Tibial artery (tissue), 4 donors: ENCODE results near the gene ZC3H12C.

Experiments used
- DNase-seq, 2 donors: peaks; one replicate each; pipeline ENCODE4 v3.0.0-alpha.2; 2019
- H3K27ac ChIP-seq, 2 donors: fragments of 200-600 bp; sonication (generic) in 1 of 2; 1 replicate in 1 of 2; 2 replicates in 1 of 2; pipeline ENCODE4 v1.5.1; 2018 to 2019; ENCODE audit warnings: mild to moderate bottlenecking in 1 of 2
- H3K27me3 ChIP-seq, 2 donors: fragments of 200-600 bp; sonication (generic) in 1 of 2; one replicate each; pipeline versions ENCODE4 v1.5.1 to v1.6.0; 2016 to 2019
- H3K36me3 ChIP-seq, 3 donors: fragments of 200-600 bp; sonication (generic) in 2 of 3; one replicate each; pipeline ENCODE4 v1.5.1; 2016 to 2019; ENCODE audit warnings: mild to moderate bottlenecking in 2 of 3
- H3K4me1 ChIP-seq, 4 donors: fragments of 200-600 bp; sonication (generic) in 2 of 4; 1 replicate in 3 of 4; 2 replicates in 1 of 4; pipeline ENCODE4 v1.5.1; 2016 to 2019
- H3K4me3 ChIP-seq, 2 donors: fragments of 200-600 bp; sonication (generic) in 1 of 2; 1 replicate in 1 of 2; 2 replicates in 1 of 2; pipeline ENCODE4 v1.5.1; 2018 to 2019; ENCODE audit warnings: mild to moderate bottlenecking in 2 of 2
- H3K9me3 ChIP-seq, 3 donors: fragments of 200-600 bp; sonication (generic) in 1 of 3; one replicate each; pipeline ENCODE4 v1.5.1; 2016 to 2019
- intact Hi-C: fragments of 100-400 bp; cut with DNase I; formaldehyde crosslinking; loops from one replicate; pipeline ENCODE4 v1.15.0; 2023; ENCODE audit warnings: low total_unique reads
- TF ChIP-seq, protein P1 (sequence below), 2 experiments: fragments of 200-600 bp in 1 of 2; fragments of 450-650 bp in 1 of 2; IDR thresholded peaks; one replicate each; pipeline ENCODE4 v1.5.1; 2017 to 2019; ENCODE audit warnings: antibody characterized with exemption in 2 of 2, mild to moderate bottlenecking in 1 of 2, moderate library complexity in 1 of 2

The ZC3H12C gene

DNA sequence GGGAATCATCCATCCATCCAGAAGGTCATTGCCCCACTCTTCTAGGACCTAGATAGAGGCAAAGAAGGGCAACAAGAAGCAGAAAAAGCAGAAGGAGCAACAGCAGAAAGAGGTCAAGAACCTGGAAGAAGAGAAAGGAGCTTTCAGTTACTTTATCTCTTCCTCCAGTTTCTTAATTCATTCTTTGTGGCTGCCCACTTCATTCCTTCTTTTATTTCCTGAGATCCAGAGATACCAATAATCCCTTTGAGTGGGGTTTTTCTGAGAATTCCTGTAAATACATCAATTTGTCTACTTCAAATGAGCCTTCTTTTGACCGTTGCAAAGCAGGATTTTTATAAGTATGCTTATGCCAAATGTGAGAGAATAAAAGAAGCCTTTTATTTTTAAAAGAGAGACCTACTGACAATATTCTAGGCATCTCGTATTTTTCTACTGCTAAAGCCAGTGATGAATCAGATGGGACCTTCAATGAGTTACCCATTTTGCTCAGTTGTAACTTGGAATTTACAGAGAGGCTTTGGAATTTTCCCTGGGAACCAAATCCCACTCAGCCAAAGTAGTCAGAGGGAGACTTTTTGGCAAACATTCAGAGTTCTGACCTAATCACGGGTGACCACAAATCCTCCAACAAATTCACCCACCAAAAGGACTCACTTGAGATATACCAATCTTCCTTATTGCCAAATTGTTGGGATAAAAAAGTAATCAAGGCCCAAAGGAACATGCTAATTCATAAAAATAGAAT, 54.9 kb downstream of the ZC3H12C start:
- TF ChIP-seq, protein P1, sequence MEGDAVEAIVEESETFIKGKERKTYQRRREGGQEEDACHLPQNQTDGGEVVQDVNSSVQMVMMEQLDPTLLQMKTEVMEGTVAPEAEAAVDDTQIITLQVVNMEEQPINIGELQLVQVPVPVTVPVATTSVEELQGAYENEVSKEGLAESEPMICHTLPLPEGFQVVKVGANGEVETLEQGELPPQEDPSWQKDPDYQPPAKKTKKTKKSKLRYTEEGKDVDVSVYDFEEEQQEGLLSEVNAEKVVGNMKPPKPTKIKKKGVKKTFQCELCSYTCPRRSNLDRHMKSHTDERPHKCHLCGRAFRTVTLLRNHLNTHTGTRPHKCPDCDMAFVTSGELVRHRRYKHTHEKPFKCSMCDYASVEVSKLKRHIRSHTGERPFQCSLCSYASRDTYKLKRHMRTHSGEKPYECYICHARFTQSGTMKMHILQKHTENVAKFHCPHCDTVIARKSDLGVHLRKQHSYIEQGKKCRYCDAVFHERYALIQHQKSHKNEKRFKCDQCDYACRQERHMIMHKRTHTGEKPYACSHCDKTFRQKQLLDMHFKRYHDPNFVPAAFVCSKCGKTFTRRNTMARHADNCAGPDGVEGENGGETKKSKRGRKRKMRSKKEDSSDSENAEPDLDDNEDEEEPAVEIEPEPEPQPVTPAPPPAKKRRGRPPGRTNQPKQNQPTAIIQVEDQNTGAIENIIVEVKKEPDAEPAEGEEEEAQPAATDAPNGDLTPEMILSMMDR (IDR thresholded peaks at IDR 0.05) = no peak
- intact Hi-C loops = no loop called here
- Histone ChIP-seq H3K9me3 (no peaks in the 10 kb centered on the region), H3K27me3 (no peaks in the 10 kb centered on the region), H3K27ac (no peak overlapping the region), H3K4me1 (peaks cover 0 to 14% (median 6%) of the 10 kb centered on the region in 4 donors), H3K4me3 (no peak overlapping the region), H3K36me3 (no peaks in the 10 kb centered on the region)
- DNase-seq = no peak

DNA sequence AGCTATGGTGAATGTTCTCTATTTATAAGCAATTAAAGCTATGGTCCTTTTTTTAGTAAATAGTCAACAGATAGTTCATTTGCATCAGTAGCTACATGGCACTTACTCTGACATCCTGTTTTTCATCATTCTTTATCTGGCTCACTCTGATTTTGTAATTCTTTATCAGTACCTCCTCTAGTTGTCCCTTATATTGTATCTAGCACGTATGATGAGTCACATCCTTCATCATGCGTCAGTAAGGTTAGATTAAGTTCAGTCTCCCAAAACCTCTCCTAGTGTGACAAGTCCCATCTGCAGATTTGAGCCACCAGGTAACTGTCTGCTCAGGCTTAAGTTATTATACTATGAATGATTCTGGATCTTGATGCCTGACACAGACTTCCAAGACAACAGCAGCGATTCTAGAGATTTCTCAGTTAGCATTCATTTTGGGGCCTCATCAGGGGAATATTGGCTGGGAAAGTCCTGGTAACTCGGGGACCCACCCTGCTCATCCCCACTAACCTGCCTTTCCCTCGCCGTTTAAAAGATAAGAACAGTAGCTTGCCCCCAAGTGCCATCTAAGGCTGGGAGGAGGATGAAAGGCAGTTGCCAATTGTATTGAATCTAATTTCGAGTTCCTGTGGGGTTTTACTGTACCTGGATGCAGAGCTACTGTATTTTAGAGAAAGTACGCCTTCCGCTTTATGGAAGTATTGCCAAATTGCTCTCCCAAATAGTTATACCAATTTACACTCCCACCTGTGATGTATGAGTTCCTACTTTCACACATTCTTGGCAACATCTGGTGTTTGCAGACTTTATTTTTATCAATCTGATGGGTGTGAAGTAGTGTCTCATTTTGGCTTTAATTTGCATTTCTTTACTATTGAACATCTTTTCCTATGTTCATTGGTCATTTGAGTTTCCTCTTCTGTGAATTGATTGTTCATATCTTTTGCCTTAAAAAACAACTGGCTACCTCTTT, 55.9 kb downstream of the ZC3H12C start:
- H3K4me3 ChIP-seq = no peak overlapping the region
- no peak overlapping the region for H3K27ac ChIP-seq
- H3K36me3 ChIP-seq = no peaks in the 10 kb centered on the region
- peaks cover 0 to 14% (median 6%) of the 10 kb centered on the region in 4 donors for H3K4me1 ChIP-seq
- intact Hi-C loops = no loop called here
- TF ChIP-seq, protein P1 (IDR thresholded peaks at IDR 0.05) = no peak
- DNase-seq = no peak
- no peaks in the 10 kb centered on the region for H3K27me3 ChIP-seq
- no peaks in the 10 kb centered on the region for H3K9me3 ChIP-seq

DNA sequence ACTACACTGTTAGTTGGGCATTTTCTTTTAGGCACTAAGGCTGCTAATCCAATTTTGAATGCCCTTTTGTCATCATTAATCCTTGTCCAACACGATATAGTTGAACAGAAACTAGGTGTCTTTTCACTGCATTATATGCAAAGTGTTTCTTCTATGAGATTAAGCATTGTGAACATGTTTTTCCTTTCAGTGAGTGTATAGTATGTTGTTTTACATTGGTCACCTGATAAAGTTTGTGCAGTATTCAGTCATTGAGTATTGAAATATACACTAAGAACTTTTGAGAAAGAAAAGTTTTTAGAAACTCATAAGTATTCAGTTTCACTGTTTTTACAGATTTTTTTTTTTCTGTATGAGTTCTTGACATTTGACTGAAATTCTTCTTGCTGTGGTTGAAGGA, 59.0 kb downstream of the ZC3H12C start:
- Histone ChIP-seq H3K4me1 (peaks cover 0 to 14% (median 6%) of the 10 kb centered on the region in 4 donors), H3K36me3 (no peaks in the 10 kb centered on the region), H3K9me3 (no peaks in the 10 kb centered on the region), H3K27ac (no peak overlapping the region), H3K4me3 (no peak overlapping the region), H3K27me3 (no peaks in the 10 kb centered on the region)
- intact Hi-C loops = no loop called here
- TF ChIP-seq, protein P1 (IDR thresholded peaks at IDR 0.05) = no peak
- no peak for DNase-seq

DNA sequence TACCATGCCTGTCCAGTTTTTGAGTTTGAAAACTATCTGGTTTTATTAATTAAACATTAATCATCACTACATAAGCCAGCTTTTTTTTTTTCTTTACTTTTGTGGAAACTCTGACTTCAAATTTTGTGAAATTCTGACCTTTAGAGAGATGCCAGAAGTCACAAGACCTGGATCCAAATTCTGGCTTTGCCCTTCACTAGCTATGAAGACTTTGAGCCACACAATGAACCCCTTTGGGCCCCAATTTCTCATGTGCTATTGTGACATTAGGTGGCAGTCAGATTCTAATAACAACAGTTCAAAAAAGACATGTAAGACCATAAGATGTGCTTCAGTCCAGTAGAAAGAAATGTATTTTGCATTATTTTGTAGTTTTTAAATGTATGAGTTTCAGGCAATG, 60.3 kb downstream of the ZC3H12C start:
- Histone ChIP-seq H3K4me1 (peaks cover 0 to 7% (median 1%) of the 10 kb centered on the region in 4 donors), H3K27me3 (no peaks in the 10 kb centered on the region), H3K9me3 (no peaks in the 10 kb centered on the region), H3K27ac (no peak overlapping the region), H3K4me3 (no peak overlapping the region), H3K36me3 (peaks cover 0 to 1% (median 0%) of the 10 kb centered on the region in 3 donors)
- TF ChIP-seq, protein P1 (IDR thresholded peaks at IDR 0.05) = no peak
- no peak for DNase-seq
- intact Hi-C loops = no loop called here

DNA sequence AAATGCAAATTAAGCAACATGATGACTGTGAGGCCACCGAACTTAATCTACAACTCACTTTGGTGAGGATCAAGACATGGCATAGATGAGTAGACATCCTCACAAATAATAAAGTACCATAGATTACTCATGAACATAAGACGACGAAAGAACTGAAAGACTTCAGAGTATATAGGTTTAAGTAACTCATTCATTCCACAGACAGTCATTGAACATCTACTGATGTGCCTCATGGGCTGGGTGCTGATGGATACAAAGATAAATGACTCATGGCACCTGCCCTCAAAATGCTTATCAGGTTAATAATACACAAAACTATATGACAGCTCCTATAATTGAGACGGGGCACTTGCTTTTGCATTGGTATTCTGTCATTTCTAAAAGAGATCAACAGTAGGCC, 63.3 kb downstream of the ZC3H12C start:
- peaks cover 21 to 25% (median 21%) of the 10 kb centered on the region in 3 donors for H3K36me3 ChIP-seq
- intact Hi-C loops = no loop called here
- H3K27ac ChIP-seq = no peak overlapping the region
- TF ChIP-seq, protein P1 (IDR thresholded peaks at IDR 0.05) = no peak
- no peaks in the 10 kb centered on the region for H3K4me1 ChIP-seq
- DNase-seq = no peak
- no peak overlapping the region for H3K4me3 ChIP-seq
- H3K9me3 ChIP-seq = no peaks in the 10 kb centered on the region
- H3K27me3 ChIP-seq = no peaks in the 10 kb centered on the region
